Fibroblast of pulmonary artery (primary cell): ENCODE results near the gene GPR137.
"Not testable (repeated sequence)": the region's sequence is repeated elsewhere in the genome, so short reads cannot be mapped to it uniquely, and the experiment has no call there.

Experiments used
- DNase-seq: peaks from one replicate; pipeline ENCODE4 v3.0.0-alpha.2; 2010; ENCODE audit warnings: low read depth
- H3K4me3 ChIP-seq: replicated peaks from 2 replicates; pipeline ENCODE4 v1.5.1; 2011; ENCODE audit warnings: low read depth, mild to moderate bottlenecking, control low read depth, low read length, moderate library complexity
- CTCF ChIP-seq: IDR thresholded peaks from 2 replicates; pipeline ENCODE4 v1.5.1; 2011; ENCODE audit warnings: mild to moderate bottlenecking, control low read depth, low read length, inconsistent platforms; ENCODE audit errors: missing control alignments

The GPR137 gene

DNA sequence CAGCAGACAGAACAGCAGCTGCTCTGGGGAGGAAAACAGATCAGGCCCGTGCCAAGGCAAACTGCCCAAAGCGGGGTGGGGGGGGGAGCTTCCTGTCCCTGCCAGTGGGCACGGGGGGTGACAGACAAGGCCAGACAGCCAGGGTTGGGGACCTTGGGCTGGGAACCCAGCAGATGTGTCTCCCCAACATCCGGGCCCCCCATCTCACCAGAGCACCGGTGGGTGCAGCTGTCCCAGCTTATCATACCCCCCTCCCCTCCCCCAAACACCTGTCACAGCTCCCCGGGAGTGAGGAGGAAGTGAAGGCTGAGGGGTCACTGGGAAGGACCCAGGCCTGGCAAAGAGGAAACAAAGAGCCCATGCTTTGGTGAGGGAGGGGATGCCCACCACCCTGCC is 40.2 kb upstream of the GPR137 start:
- DNase-seq, result no peak
- peak overlapping the region; percentile 94 for H3K4me3 ChIP-seq
- TF ChIP-seq CTCF, result no peak

DNA sequence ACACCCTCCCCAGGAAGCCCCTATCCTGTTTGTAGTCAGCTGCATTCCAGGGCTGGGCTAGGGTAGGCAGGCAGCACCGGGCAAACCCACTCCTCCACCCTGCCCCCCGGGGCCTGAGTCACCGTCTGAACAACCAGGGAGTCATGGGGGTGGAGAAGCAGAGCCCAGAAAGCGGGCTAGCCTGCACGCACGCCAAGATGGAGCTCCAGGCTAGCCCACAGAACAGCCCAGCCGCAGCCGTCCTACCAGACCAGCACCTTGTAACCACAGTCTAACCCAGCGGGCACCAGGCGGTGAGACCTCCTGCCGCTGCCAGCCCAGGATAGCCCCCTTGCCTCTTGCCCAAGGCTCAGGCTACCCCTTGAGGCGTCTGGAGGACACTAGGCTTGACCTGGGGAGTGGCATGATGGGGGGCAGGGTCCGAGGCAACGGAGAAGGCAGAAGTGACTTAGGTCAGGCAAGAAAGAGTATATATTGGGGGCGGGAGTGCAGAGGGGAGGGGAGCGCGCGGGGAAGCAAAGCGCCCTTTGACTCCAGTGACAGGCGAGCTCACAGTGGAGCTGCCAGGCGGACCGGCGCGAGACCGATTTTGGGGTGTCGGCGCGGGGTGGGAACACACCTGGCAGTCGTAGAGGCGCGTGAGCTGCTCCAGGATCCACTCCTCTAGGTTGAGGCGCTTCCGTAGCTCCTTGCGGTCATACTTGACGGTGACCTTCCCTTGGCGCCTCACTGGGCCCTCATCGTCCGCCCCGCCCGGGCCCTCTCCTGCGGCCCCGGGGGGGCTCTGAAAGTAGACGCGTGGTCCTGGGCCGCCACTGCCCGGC is 39.6 kb upstream of the GPR137 start:
- DNase-seq, result peak; percentile 82
- peak overlapping the region; percentile 94 for H3K4me3 ChIP-seq

DNA sequence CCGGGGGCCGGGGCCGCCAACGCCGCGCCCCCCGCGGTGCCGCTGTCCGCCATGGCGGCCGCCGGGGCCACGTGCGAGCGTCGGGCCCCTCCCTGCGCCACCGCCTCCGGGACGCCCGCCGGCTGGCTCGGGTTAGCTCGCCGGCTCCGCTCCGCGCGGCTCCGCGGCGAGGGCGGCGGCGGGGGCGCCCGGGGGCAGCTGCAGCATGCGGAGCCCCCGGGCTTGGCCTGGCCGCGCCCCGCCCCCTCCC is 39.1 kb upstream of the GPR137 start:
- peak overlapping the region; percentile 94 for H3K4me3 ChIP-seq
- DNase-seq, result not testable (repeated sequence)

More for the DNA sequence above, 39.6 kb upstream of the GPR137 start:
- no peak for TF ChIP-seq CTCF

DNA sequence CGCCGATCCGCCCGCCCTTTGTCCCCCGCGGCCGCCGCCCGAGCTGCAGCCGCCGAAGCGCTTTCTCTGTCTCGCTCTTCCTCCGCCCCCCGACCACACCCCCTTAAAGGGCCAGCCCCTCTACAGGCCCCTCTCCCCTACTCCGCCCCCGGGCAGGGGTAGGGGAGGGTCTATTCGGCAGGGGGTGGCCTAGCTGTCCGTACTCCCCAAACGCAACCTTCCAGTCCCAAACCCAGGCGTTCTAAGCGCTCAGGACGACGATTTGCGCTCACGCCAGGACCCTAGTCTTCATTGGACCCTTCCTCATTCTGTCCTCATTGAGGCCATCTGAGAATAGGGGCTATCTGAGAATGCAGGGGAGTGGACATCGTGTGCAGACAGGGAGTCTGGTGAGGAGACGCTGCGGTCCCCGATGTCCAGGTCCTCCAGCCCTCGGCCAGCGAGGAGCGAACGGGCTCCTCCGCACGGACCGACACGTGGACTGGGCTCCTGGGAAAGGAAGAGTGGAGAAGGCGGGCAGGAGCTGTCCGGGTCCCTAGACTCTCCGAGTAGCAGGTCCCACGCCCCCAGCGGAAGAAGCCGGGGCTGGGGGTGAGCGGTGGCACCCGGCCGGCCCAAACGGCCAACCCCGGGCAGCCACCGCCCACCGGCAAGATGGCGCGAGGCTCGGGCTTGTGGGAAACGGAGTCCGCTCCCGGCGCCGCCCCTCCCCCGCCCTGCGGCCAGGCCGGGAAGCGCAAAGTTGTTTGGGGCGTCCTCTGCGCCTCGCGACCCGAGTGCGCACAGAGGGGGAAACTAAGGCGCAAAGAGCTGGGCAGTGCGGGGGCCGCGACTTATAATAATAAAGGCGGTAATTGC is 38.5 kb upstream of the GPR137 start, which contains the start of gene PPP1R14B:
Gene PPP1R14B (minus strand): TSS at position 73 of the 858 bp plus-strand sequence. CDS start 270 bp downstream, outside the sequence.
- TF ChIP-seq CTCF, result no peak
- peak; percentile 84 for DNase-seq
- peak within 1 kb of the TSS; percentile 94 for H3K4me3 ChIP-seq

DNA sequence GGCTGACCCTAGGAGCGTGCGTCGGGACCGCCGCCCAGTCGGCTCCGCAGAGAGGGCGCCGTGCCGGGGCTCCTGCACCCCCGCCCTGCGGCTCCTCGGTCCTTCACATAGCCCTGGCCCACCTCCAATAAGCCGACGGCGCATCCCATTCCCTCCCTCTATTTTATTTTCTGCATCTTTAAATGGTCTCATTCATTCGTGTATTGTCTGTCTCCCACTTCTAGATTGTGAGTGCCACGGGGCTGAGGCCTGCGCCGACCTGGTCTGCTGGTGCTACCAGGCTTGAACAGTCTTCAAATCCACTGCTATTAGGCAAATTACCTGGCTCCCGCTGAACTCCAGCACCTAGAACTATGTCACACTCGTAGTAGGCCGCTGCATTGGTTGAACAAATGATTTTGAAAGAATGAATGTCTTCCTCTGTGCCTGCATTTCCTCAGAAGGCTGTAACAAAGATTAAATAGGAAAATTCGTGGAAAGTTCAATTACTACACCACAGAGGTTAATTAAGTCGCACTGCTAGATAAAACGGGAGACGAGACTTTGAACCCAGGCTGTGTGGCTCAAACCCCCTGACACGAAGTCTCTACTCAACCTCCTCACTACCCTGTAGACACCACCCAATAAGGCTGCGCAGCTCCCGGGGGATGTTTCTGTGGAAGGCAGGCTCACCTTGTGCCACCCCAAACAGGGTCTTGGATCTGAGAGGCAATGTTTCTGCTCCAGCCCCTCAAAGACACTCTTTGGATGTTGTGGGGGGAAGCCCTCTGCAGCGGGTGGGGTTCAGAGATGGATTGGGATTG is 37.7 kb upstream of the GPR137 start:
- no peak for DNase-seq
- TF ChIP-seq CTCF, result no peak
- peak overlapping the region; percentile 74 for H3K4me3 ChIP-seq

GRCh38 chr11:64248578-64248977 is 37.1 kb upstream of the GPR137 start:
- no peak overlapping the region for H3K4me3 ChIP-seq
- no peak for TF ChIP-seq CTCF
- DNase-seq, result no peak

DNA sequence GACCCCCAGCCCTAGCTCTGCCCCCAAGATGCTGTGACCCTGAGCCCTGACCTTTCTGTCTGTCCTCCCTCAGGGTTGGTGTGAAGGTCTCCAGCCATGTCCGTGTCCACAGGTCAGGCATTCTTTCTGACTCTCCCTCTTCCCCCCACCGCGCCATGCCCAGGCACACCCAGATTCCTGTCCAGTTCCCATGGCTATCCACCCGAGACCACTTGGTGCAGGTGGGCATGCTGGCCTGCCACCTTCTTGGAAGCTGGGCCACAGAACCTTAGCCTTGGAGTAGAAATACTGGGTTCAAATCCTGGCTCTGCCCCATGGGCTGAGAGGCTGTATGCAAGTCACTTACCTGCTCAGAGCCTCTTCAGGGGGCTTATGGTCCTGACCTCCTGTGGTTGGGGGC is 36.6 kb upstream of the GPR137 start:
- no peak for DNase-seq
- H3K4me3 ChIP-seq, result no peak overlapping the region
- TF ChIP-seq CTCF, result no peak
